ENCODE data around the gene TIGAR.

DNA sequence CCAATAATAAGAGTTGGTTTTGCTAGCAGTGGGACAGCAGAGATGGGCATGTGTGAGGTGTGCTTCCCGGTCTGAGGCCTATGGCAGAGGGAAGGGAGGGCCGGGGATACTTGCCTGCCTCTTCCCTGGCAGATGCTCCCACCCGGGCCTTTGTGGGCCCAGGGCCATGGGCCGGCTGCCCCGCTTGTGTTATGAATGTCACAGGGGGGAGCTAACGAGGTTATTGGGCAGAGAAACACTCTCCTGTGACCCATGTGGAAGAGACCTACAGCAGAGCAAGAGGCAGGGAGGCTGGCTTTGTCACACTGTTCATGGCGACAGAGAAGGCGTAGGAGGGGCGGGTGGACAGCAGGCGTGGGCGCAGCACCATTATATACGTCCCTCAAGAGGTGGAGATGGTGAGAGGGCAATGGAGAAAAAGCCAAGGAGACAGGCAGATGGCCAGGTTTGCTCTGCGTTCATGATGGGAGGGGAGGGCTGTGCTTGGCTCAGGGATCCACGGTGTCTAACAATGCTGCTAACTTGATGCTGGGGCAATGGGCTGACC is 34.2 kb upstream of the TIGAR start:
- TF ChIP-seq CTCF (IDR thresholded peaks at IDR 0.05), result no peak
- TF ChIP-seq POLR2A (IDR thresholded peaks at IDR 0.05), result no peak
